HEK293 (cell line): ENCODE results near the gene RPSA.

Experiments
- CTCF ChIA-PET: fragments of 350-600 bp; formaldehyde crosslinking; extraction: SDS; loops from one replicate; lab custom pipeline; 2021; ENCODE audit warnings: antibody characterized with exemption; lab: Yijun Ruan, JAX
- POLR2A ChIA-PET: fragments of 300-600 bp; formaldehyde crosslinking; extraction: SDS; loops from one replicate; lab custom pipeline; 2020; ENCODE audit warnings: antibody characterized with exemption, inconsistent platforms; lab: Yijun Ruan, JAX
- H3K27ac ChIP-seq: fragments of 200-500 bp; sonication (Bioruptor generic); 2 replicates; pipeline ENCODE4 v1.5.1; 2014; ENCODE audit warnings: low read depth, low read length, control low read depth, inconsistent platforms; ENCODE audit errors: extremely low read depth
- H3K36me3 ChIP-seq, 2 experiments: fragments of 200-500 bp in 1 of 2; sonication (Bioruptor generic) in 1 of 2; 1 replicate in 1 of 2; 2 replicates in 1 of 2; pipeline ENCODE4 v1.5.1; 2014 to 2017; ENCODE audit warnings: inconsistent platforms in 2 of 2, low read length in 2 of 2; ENCODE audit not compliant: control insufficient read depth in 2 of 2, insufficient read depth in 1 of 2
- H3K4me1 ChIP-seq: fragments of 200-500 bp; sonication (Bioruptor generic); 2 replicates; pipeline ENCODE4 v1.5.1; 2014; ENCODE audit warnings: mild to moderate bottlenecking, low read length, inconsistent platforms; ENCODE audit not compliant: control insufficient read depth, insufficient read depth
- H3K4me3 ChIP-seq: 2 replicates; pipeline ENCODE4 v1.5.1; 2011; ENCODE audit warnings: low read depth, mild to moderate bottlenecking, control low read depth, low read length, moderate library complexity
- H3K9me3 ChIP-seq: fragments of 200-500 bp; sonication (Bioruptor generic); 2 replicates; pipeline ENCODE4 v1.5.1; 2014; ENCODE audit warnings: low read depth, low read length, inconsistent platforms; ENCODE audit not compliant: control insufficient read depth, insufficient read depth
- BCL11B ChIP-seq: fragments of 450-650 bp; formaldehyde crosslinking; IDR thresholded peaks from 2 replicates; pipeline ENCODE4 v1.5.1; 2016; ENCODE audit warnings: low read depth, missing biosample characterization, missing genetic modification characterization
- GLIS1 ChIP-seq: fragments of 450-650 bp; formaldehyde crosslinking; IDR thresholded peaks from 2 replicates; pipeline ENCODE4 v1.5.1; 2016; ENCODE audit warnings: missing biosample characterization, missing genetic modification characterization
- GLIS2 ChIP-seq: fragments of 450-650 bp; formaldehyde crosslinking; IDR thresholded peaks from 2 replicates; pipeline ENCODE4 v1.5.1; 2016; ENCODE audit warnings: missing biosample characterization, missing genetic modification characterization
- PRDM1 ChIP-seq: fragments of 450-650 bp; formaldehyde crosslinking; IDR thresholded peaks from 2 replicates; pipeline ENCODE4; 2016; ENCODE audit warnings: missing biosample characterization, missing genetic modification characterization
- ZBTB17 ChIP-seq: fragments of 450-650 bp; formaldehyde crosslinking; IDR thresholded peaks from 2 replicates; pipeline ENCODE4 v1.5.1; 2016; ENCODE audit warnings: missing biosample characterization, missing genetic modification characterization
- ZBTB8A ChIP-seq: fragments of 450-650 bp; formaldehyde crosslinking; IDR thresholded peaks from 2 replicates; pipeline ENCODE4 v1.5.1; 2016; ENCODE audit warnings: missing biosample characterization, missing genetic modification characterization
- ZIC2 ChIP-seq: fragments of 450-650 bp; formaldehyde crosslinking; IDR thresholded peaks from 2 replicates; pipeline ENCODE4 v1.5.1; 2016; ENCODE audit warnings: missing biosample characterization, missing genetic modification characterization
- ZNF10 ChIP-seq: fragments of 450-650 bp; formaldehyde crosslinking; IDR thresholded peaks from 2 replicates; pipeline ENCODE4 v1.5.1; 2017; ENCODE audit warnings: missing biosample characterization, missing genetic modification characterization
- ZNF132 ChIP-seq: fragments of 450-650 bp; formaldehyde crosslinking; IDR thresholded peaks from 2 replicates; pipeline ENCODE4 v1.5.1; 2017; ENCODE audit warnings: missing biosample characterization, missing genetic modification characterization, borderline replicate concordance
- ZNF2 ChIP-seq: fragments of 450-650 bp; formaldehyde crosslinking; IDR thresholded peaks from 2 replicates; pipeline ENCODE4 v1.5.1; 2016; ENCODE audit warnings: missing biosample characterization, missing genetic modification characterization
- ZNF274 ChIP-seq, 2 experiments: fragments of 200-500 bp in 1 of 2; fragments of 450-650 bp in 1 of 2; sonication (Bioruptor generic) in 1 of 2; formaldehyde crosslinking in 1 of 2; IDR thresholded peaks; 2 replicates each; pipeline versions ENCODE4 v1.5.1 to v1.6.1; 2014 to 2016; ENCODE audit warnings: borderline replicate concordance in 1 of 2, inconsistent platforms in 1 of 2, low read length in 1 of 2, missing biosample characterization in 1 of 2, missing genetic modification characterization in 1 of 2
- ZNF280C ChIP-seq: fragments of 450-650 bp; formaldehyde crosslinking; IDR thresholded peaks from 2 replicates; pipeline ENCODE4 v1.5.1; 2016; ENCODE audit warnings: missing biosample characterization, missing genetic modification characterization
- ZNF292 ChIP-seq: fragments of 450-650 bp; formaldehyde crosslinking; IDR thresholded peaks from 2 replicates; pipeline ENCODE4 v1.5.1; 2016; ENCODE audit warnings: low read depth, missing biosample characterization, missing genetic modification characterization, borderline replicate concordance
- ZNF501 ChIP-seq: fragments of 450-650 bp; formaldehyde crosslinking; IDR thresholded peaks from 2 replicates; pipeline ENCODE4 v1.5.1; 2016; ENCODE audit warnings: missing biosample characterization, missing genetic modification characterization
- ZNF654 ChIP-seq: fragments of 450-650 bp; formaldehyde crosslinking; IDR thresholded peaks from 2 replicates; pipeline ENCODE4 v1.5.1; 2016; ENCODE audit warnings: low read depth, missing biosample characterization, missing genetic modification characterization
- ZNF660 ChIP-seq: fragments of 450-650 bp; IDR thresholded peaks from 2 replicates; pipeline ENCODE4 v1.5.1; 2018; ENCODE audit warnings: missing biosample characterization, mild to moderate bottlenecking, missing genetic modification characterization
- ZNF664 ChIP-seq: fragments of 450-650 bp; formaldehyde crosslinking; IDR thresholded peaks from 2 replicates; pipeline ENCODE4 v1.5.1; 2016; ENCODE audit warnings: missing biosample characterization, missing genetic modification characterization
- ZXDB ChIP-seq: fragments of 450-650 bp; formaldehyde crosslinking; IDR thresholded peaks from 2 replicates; pipeline ENCODE4 v1.5.1; 2016; ENCODE audit warnings: missing biosample characterization, missing genetic modification characterization
- TF ChIP-seq, protein P1 (sequence below): IDR thresholded peaks from 2 replicates; pipeline ENCODE4 v1.6.1; 2011; ENCODE audit warnings: mild to moderate bottlenecking, low read depth, low read length, borderline replicate concordance
- TF ChIP-seq, protein P2 (sequence below): fragments of 450-650 bp; formaldehyde crosslinking; IDR thresholded peaks from 2 replicates; pipeline ENCODE4 v1.5.1; 2016; ENCODE audit warnings: missing biosample characterization, missing genetic modification characterization

RPSA gene

DNA sequence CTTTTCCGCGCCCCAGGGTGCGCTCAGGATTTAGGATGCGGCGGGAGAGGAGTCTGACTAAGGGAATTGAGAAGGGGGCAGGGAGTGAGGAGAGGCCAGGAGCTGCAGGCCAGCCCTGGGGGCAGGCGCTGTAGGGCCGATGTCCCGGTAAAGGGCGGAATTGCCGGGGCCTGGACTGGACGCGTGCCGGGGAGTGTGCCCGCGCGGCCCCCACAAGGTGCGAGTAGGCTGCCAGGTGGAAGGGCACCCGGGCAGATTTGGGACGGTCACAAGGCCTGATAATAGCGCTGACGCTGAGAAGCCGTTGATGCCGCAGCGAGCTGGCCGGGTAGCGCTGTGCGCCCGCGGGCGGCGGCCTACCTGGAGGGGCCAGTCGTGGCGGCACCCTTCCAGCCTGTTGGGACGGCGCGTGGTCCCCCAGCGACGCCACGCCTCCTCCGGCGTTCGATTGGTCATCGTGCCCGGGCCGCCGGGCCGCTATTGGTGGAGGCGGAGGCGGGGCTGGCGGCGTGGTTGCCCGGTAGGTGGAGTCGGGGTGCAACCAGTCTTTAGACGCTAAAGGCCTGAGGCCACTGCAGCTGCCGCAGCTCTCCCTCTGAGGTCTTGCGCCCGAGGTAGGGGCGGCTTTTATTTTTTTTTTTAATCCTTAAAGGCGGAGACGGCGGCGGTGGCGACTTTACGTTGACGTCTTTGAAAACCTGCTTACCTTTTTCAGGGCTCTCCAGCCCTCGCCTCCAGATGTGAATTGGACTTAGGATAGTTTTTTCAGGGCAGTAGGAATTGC, 22.4 kb upstream of the RPSA start (continued):
- TF ChIP-seq ZIC2 (tag by site-specific recombination) (peak; percentile 84), ZXDB (no peak; the same call in 1 of the 2 replicates), ZNF2 (no peak), ZBTB17 (tag by site-specific recombination) (no peak), BCL11B (tag by site-specific recombination) (0 out of 2 replicates have a peak, but pooled peaks have one; percentile 25)

- no peaks in the 10 kb centered on the region for H3K9me3 ChIP-seq
- POLR2A ChIA-PET: interaction anchor here (0.8 to 1.2 kb wide), 4 partner anchors 10 to 168 kb away, joined by 3 to 4 read pairs (median 3); no protein-coding TSS in a partner anchor
- H3K36me3 ChIP-seq: peaks cover 0 to 14% of the 10 kb centered on the region in 2 experiments; a peak in 1 of 3 replicates
- 0 out of 2 replicates have a peak, but pooled peaks cover 3% of the 10 kb centered on the region for H3K4me1 ChIP-seq
- TF ChIP-seq ZNF654 (tag by site-specific recombination) (no peak), PRDM1 (tag by site-specific recombination) (no peak), ZNF10 (tag by site-specific recombination) (no peak), ZNF660 (tag by site-specific recombination) (no peak), ZNF280C (tag by site-specific recombination) (no peak), ZNF501 (tag by site-specific recombination) (no peak), ZNF664 (tag by site-specific recombination) (no peak), ZNF274 (IDR thresholded peaks at IDR 0.05; ENCODE audit: low read length) (no peak), ZNF274 (tag by site-specific recombination; IDR thresholded peaks at IDR 0.05; ENCODE audit: borderline replicate concordance) (no peak), GLIS2 (tag by site-specific recombination) (no peak), ZBTB8A (tag by site-specific recombination) (no peak), ZNF292 (no peak), ZNF132 (tag by site-specific recombination) (no peak), GLIS1 (tag by site-specific recombination) (no peak)
- TF ChIP-seq, protein P1, sequence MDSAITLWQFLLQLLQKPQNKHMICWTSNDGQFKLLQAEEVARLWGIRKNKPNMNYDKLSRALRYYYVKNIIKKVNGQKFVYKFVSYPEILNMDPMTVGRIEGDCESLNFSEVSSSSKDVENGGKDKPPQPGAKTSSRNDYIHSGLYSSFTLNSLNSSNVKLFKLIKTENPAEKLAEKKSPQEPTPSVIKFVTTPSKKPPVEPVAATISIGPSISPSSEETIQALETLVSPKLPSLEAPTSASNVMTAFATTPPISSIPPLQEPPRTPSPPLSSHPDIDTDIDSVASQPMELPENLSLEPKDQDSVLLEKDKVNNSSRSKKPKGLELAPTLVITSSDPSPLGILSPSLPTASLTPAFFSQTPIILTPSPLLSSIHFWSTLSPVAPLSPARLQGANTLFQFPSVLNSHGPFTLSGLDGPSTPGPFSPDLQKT: no peak
- TF ChIP-seq, protein P2, sequence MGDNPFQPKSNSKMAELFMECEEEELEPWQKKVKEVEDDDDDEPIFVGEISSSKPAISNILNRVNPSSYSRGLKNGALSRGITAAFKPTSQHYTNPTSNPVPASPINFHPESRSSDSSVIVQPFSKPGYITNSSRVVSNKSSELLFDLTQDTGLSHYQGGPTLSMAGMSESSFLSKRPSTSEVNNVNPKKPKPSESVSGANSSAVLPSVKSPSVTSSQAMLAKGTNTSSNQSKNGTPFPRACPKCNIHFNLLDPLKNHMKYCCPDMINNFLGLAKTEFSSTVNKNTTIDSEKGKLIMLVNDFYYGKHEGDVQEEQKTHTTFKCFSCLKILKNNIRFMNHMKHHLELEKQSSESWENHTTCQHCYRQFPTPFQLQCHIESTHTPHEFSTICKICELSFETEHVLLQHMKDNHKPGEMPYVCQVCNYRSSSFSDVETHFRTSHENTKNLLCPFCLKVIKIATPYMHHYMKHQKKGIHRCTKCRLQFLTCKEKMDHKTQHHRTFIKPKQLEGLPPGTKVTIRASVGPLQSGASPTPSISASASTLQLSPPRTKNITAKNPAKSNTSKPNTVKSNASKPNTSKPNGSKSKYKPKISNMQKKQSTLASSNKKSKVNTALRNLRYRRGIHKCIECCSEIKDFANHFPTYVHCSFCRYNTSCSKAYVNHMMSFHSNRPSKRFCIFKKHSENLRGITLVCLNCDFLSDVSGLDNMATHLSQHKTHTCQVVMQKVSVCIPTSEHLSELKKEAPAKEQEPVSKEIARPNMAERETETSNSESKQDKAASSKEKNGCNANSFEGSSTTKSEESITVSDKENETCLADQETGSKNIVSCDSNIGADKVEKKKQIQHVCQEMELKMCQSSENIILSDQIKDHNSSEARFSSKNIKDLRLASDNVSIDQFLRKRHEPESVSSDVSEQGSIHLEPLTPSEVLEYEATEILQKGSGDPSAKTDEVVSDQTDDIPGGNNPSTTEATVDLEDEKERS (tag by site-specific recombination): no peak
- CTCF ChIA-PET: interaction anchor here (1.0 kb wide), 1 partner anchor 863 kb away, joined by 3 read pairs; no protein-coding TSS in a partner anchor
- no peak overlapping the region for H3K27ac ChIP-seq
- H3K4me3 ChIP-seq: peak overlapping the region; percentile 94
Measured at GRCh38 chr3:39384665-39385000, 21.9 kb upstream of the RPSA start.
